NB4 (cell line): Measurements from ENCODE around the gene SYDE1.

Experiments used
- DNase-seq: peaks from one replicate; pipeline ENCODE4 v3.0.0; 2010; ENCODE audit warnings: low read depth
- H3K4me3 ChIP-seq: one replicate; pipeline ENCODE4 v1.5.1; 2011; ENCODE audit warnings: mild to moderate bottlenecking, low read depth, low read length, moderate library complexity
- MAX ChIP-seq: IDR thresholded peaks from 2 replicates; pipeline ENCODE4 v1.6.1; 2011; ENCODE audit warnings: low read depth, low read length
- MYC ChIP-seq: IDR thresholded peaks from 2 replicates; pipeline ENCODE4 v1.6.1; 2011; ENCODE audit warnings: low read depth, low read length
- POLR2A ChIP-seq: IDR thresholded peaks from 2 replicates; pipeline ENCODE4 v1.6.1; 2011; ENCODE audit warnings: mild to moderate bottlenecking; ENCODE audit not compliant: insufficient read length; ENCODE audit errors: extremely low read depth
- TF ChIP-seq, protein P1 (sequence below): IDR thresholded peaks from one replicate; pipeline ENCODE4 v1.5.1; 2012; ENCODE audit warnings: low read depth, low read length

SYDE1 gene

DNA sequence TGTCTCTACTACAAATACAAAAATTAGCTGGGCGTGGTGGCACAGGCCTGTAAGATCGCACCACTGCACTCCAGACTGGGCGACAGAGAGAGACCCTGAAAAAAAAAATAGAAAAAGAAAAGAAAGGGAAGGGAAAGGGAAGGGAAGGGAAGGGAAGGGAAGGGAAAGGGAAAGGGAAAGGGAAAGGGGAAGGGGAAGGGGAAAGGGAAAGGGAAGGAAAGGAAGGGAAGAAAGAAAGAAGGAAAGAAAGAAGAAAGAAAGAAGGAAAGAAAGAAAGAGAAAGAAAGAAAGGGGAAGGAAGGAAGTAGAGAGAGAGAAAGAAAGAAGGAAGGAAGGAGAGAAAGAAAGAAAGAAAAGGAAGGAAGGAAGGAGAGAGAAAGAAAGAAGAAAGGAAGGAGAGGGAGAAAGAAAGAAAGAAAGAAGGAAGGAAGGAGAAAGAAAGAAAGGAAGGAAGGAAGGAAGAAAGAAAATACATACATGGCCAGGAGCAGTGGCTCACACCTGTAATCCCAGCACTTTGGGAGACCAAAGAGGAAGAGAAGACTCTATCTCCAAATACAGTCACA lies 8.1 kb upstream of the SYDE1 start:
- no peak for DNase-seq
- no peak overlapping the region for H3K4me3 ChIP-seq
- TF ChIP-seq MAX (no peak), POLR2A (no peak), MYC (no peak)
- TF ChIP-seq, protein P1, sequence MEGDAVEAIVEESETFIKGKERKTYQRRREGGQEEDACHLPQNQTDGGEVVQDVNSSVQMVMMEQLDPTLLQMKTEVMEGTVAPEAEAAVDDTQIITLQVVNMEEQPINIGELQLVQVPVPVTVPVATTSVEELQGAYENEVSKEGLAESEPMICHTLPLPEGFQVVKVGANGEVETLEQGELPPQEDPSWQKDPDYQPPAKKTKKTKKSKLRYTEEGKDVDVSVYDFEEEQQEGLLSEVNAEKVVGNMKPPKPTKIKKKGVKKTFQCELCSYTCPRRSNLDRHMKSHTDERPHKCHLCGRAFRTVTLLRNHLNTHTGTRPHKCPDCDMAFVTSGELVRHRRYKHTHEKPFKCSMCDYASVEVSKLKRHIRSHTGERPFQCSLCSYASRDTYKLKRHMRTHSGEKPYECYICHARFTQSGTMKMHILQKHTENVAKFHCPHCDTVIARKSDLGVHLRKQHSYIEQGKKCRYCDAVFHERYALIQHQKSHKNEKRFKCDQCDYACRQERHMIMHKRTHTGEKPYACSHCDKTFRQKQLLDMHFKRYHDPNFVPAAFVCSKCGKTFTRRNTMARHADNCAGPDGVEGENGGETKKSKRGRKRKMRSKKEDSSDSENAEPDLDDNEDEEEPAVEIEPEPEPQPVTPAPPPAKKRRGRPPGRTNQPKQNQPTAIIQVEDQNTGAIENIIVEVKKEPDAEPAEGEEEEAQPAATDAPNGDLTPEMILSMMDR: no peak

DNA sequence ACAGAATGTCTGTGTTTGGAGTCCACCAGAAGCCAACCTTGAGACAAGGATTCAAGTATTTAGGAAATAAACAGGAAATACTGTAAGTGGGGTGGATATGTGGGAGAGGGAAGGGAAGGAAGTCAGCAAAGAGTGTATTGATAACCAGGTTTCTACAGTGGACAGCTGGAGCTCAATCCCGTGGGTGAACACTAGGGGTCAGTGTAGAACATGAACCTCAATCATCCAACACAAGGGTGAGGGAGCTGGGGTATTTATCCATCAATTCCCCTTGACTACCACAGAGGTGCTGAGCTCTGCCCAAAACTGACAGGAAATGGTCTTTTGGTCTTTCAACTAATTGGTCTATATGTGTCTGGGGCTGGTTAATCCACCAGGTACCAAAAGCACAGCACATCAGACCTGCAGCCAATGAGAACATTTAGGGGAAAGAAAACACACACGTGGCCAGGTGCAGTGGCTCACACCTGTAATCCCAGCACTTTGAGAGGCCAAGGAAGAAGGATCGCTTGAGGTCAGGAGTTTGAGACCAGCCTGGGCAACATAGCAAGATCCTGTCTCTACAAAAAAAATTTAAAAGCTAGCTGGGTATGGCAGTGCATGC lies 5.6 kb upstream of the SYDE1 start:
- no peak for TF ChIP-seq MAX
- TF ChIP-seq, protein P1: peak; percentile 85
- DNase-seq: peak; percentile 66

GRCh38 chr19:15104003-15104402 lies 3.2 kb upstream of the SYDE1 start:
- TF ChIP-seq POLR2A: no peak
- TF ChIP-seq MAX: no peak
- TF ChIP-seq, protein P1: no peak
- no peak for TF ChIP-seq MYC

More for the DNA sequence above, 5.6 kb upstream of the SYDE1 start:
- H3K4me3 ChIP-seq: no peak overlapping the region

GRCh38 chr19:15104411-15104810 lies 2.8 kb upstream of the SYDE1 start:
- no peak overlapping the region for H3K4me3 ChIP-seq
- TF ChIP-seq POLR2A: no peak
- no peak for TF ChIP-seq MYC
- TF ChIP-seq, protein P1: no peak
- TF ChIP-seq MAX: no peak
- no peak for DNase-seq

More at GRCh38 chr19:15104003-15104402, 3.2 kb upstream of the SYDE1 start:
- no peak for DNase-seq
- no peak overlapping the region for H3K4me3 ChIP-seq

DNA sequence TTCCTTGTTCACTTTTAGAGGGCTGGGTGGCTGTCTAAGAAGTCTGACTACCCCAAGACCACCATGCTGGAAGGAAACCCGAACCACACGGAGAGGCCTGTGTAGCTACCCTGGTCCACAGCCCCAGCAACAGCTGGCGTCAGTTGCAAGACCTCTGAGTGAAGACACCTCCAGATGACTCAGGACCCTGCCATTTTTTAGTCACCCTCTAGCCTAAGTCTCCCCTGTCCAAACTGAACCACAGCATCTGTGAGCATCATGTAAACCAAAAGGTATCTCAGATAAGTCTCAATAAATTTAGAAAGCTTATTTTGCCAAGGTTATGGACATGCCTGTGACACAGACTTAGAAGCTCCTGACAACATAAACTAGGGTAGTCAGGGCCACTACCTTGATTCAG lies 2.2 kb upstream of the SYDE1 start:
- DNase-seq: no peak
- TF ChIP-seq, protein P1: no peak
- TF ChIP-seq POLR2A (no peak), MYC (no peak), MAX (no peak)
- H3K4me3 ChIP-seq: no peak overlapping the region
